Endodermal cell (in vitro differentiated cells): Measurements from ENCODE around the gene BMPER. TPM values are rescaled to one million over a fixed set of nuclear protein-coding genes. Genes with fewer than 3 reads are reported as not detected.

Experiments used
- DNase-seq: peaks from one replicate; pipeline ENCODE4 v3.0.0-alpha.2; 2017
- H3K27ac ChIP-seq: 2 replicates; pipeline ENCODE4 v1.5.1; 2013; ENCODE audit warnings: mild to moderate bottlenecking, low read depth, low read length, moderate library complexity
- H3K27me3 ChIP-seq: 2 replicates; pipeline ENCODE4 v1.6.1; 2013; ENCODE audit warnings: mild to moderate bottlenecking, low read length, moderate library complexity; ENCODE audit not compliant: insufficient read depth, control insufficient read depth, poor library complexity, severe bottlenecking
- H3K36me3 ChIP-seq: 2 replicates; pipeline ENCODE4 v1.7.0; 2013; ENCODE audit warnings: mild to moderate bottlenecking, low read length, moderate library complexity; ENCODE audit not compliant: control insufficient read depth, insufficient read depth
- H3K4me1 ChIP-seq: one replicate; pipeline ENCODE4 v1.7.0; 2013; ENCODE audit warnings: low read length; ENCODE audit not compliant: control insufficient read depth, insufficient read depth
- H3K4me3 ChIP-seq: 2 replicates; pipeline ENCODE4 v1.5.1; 2013; ENCODE audit warnings: mild to moderate bottlenecking, low read length, moderate library complexity
- H3K9ac ChIP-seq: 2 replicates; pipeline ENCODE4 v1.6.1; 2013; ENCODE audit warnings: mild to moderate bottlenecking, low read length, moderate library complexity; ENCODE audit not compliant: poor library complexity, severe bottlenecking; ENCODE audit errors: extremely low read depth
- H3K9me3 ChIP-seq: 2 replicates; pipeline ENCODE4 v1.6.1; 2013; ENCODE audit warnings: mild to moderate bottlenecking, low read length, moderate library complexity; ENCODE audit not compliant: control insufficient read depth
- H3K27ac Mint-ChIP-seq: 2 replicates; pipeline ENCODE4 v1.8.0; 2020; ENCODE audit warnings: mixed read lengths
- H3K27me3 Mint-ChIP-seq: 2 replicates; pipeline ENCODE4 v1.8.0; 2021; ENCODE audit warnings: mild to moderate bottlenecking, mixed read lengths; ENCODE audit not compliant: insufficient read depth
- H3K36me3 Mint-ChIP-seq: 2 replicates; pipeline ENCODE4 v1.8.0; 2020; ENCODE audit warnings: low read depth, mixed read lengths
- H3K4me1 Mint-ChIP-seq: 2 replicates; pipeline ENCODE4 v1.8.0; 2020; ENCODE audit warnings: mixed read lengths
- H3K4me3 Mint-ChIP-seq: 2 replicates; pipeline ENCODE4 v1.8.0; 2020; ENCODE audit warnings: mild to moderate bottlenecking, moderate library complexity, mixed read lengths
- H3K9me3 Mint-ChIP-seq: 2 replicates; pipeline ENCODE4 v1.8.0; 2020; ENCODE audit warnings: mild to moderate bottlenecking, mixed read lengths
- WGBS, 2 experiments: methylation state at CpG; one replicate each; pipeline versions ENCODE4 v1.1.5 to v1.1.7; 2013; ENCODE audit warnings: missing lambda C conversion rate in 2 of 2, mixed read lengths in 1 of 2; ENCODE audit not compliant: insufficient coverage in 1 of 2, insufficient read length in 1 of 2; 5-methylcytosine and 5-hydroxymethylcytosine counted together
- total RNA-seq, 2 donors: library from RNA; stranded (reverse); fragmentation: NEBNext Ultra II Directional in 1 of 2; extraction: Animal tissue kit (Norgen Biotek cat#: 25700) in 1 of 2; gene quantifications; 2 replicates in 1 of 2; 3 replicates in 1 of 2; pipeline ENCODE4 v1.2.1, GENCODE V29; 2021
- TF ChIP-seq, protein P1 (sequence below): fragments of 200-600 bp; sonication (generic); conservative IDR thresholded peaks from 2 replicates; pipeline ENCODE4 v1.5.0; 2021; ENCODE audit warnings: antibody characterized with exemption, mild to moderate bottlenecking

The BMPER gene
- total RNA-seq, 2 donors from 2014 or later: 71.2 to 72.2 TPM

DNA sequence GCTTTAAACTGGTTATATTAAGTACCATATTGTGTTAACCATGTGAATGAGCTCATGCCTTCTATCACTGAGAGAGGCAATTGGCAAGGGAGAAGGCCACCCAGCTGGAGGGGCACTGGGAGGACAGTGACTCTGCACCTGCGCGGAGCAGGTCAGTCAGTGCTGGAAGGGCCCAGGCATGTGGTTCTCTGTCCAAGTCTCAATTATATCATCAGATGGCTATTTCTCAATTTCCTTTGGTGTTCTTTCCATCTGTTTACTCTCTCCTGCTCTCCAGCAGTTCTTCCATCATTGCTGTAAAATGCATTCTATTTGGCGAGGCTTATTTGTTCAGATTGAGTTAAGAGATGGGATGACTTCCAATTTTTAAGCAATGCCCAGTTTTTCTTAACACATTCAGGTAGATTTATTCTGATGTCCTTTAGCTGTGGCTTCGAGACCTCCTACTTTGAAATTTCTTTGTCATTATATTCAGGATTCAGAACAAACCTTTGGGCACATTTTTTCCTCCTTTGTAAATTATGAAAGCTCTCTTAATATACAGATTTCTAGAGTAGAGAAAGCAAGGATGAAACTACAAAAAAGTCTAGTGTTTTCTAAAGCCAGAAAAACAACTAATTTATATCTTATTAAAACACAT lies 159.3 kb downstream of the BMPER start:
- Histone ChIP-seq H3K4me1 (peaks cover 4% of the 10 kb centered on the region), H3K27ac (no peak overlapping the region), H3K9ac (no peak overlapping the region)

DNA sequence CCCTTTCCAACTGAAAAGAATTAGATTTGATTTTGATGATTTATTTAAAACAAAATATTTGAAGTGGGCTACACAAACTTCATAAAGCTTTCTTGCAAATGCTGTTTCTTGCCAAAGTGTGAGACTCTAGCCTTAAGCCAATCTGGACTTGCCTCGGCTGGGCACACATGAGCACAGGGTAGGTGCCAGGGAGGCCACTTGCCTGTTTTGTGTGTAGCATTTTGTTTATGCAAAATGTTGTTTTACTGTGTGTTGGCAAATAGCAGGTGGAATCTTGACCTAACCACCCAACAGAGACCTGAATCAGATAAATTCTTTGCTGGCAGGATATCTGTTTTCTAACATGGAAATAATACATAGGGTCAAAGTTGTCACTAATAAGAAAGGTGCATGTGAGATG lies 161.1 kb downstream of the BMPER start:
- DNase-seq: no peak
- TF ChIP-seq, protein P1, sequence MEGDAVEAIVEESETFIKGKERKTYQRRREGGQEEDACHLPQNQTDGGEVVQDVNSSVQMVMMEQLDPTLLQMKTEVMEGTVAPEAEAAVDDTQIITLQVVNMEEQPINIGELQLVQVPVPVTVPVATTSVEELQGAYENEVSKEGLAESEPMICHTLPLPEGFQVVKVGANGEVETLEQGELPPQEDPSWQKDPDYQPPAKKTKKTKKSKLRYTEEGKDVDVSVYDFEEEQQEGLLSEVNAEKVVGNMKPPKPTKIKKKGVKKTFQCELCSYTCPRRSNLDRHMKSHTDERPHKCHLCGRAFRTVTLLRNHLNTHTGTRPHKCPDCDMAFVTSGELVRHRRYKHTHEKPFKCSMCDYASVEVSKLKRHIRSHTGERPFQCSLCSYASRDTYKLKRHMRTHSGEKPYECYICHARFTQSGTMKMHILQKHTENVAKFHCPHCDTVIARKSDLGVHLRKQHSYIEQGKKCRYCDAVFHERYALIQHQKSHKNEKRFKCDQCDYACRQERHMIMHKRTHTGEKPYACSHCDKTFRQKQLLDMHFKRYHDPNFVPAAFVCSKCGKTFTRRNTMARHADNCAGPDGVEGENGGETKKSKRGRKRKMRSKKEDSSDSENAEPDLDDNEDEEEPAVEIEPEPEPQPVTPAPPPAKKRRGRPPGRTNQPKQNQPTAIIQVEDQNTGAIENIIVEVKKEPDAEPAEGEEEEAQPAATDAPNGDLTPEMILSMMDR: no peak
- Mint-ChIP-seq H3K4me1 (peaks cover 17% of the 10 kb centered on the region), H3K4me3 (no peak overlapping the region), H3K27ac (no peak overlapping the region), H3K27me3 (no peaks in the 10 kb centered on the region), H3K36me3 (peaks cover 53% of the 10 kb centered on the region), H3K9me3 (no peaks in the 10 kb centered on the region)
- H3K9ac ChIP-seq: no peak overlapping the region
- H3K27me3 ChIP-seq: peaks cover 9% of the 10 kb centered on the region
- no peak overlapping the region for H3K27ac ChIP-seq
- H3K4me3 ChIP-seq: no peak overlapping the region
- H3K36me3 ChIP-seq: no peaks in the 10 kb centered on the region
- 90% methylated on average over 1 of the region's 1 CpG; no CpG with 5 or more reads in 1 of the 2 experiments for WGBS, 2 experiments
- H3K4me1 ChIP-seq: no peaks in the 10 kb centered on the region
- no peaks in the 10 kb centered on the region for H3K9me3 ChIP-seq

More for the DNA sequence above, 159.3 kb downstream of the BMPER start:
- peaks cover 27% of the 10 kb centered on the region for H3K4me1 Mint-ChIP-seq
- H3K9me3 ChIP-seq: no peaks in the 10 kb centered on the region
- WGBS, 2 experiments: 93 to 100% methylated on average over 1 to 4 of the region's 4 CpGs
- no peaks in the 10 kb centered on the region for H3K36me3 ChIP-seq
- peaks cover 63% of the 10 kb centered on the region for H3K36me3 Mint-ChIP-seq
- DNase-seq: no peak
- H3K27me3 ChIP-seq: peaks cover 9% of the 10 kb centered on the region
- no peak overlapping the region for H3K4me3 Mint-ChIP-seq
- H3K9me3 Mint-ChIP-seq: no peaks in the 10 kb centered on the region
- H3K27ac Mint-ChIP-seq: no peak overlapping the region
- H3K27me3 Mint-ChIP-seq: no peaks in the 10 kb centered on the region
- TF ChIP-seq, protein P1: no peak
- H3K4me3 ChIP-seq: no peak overlapping the region

DNA sequence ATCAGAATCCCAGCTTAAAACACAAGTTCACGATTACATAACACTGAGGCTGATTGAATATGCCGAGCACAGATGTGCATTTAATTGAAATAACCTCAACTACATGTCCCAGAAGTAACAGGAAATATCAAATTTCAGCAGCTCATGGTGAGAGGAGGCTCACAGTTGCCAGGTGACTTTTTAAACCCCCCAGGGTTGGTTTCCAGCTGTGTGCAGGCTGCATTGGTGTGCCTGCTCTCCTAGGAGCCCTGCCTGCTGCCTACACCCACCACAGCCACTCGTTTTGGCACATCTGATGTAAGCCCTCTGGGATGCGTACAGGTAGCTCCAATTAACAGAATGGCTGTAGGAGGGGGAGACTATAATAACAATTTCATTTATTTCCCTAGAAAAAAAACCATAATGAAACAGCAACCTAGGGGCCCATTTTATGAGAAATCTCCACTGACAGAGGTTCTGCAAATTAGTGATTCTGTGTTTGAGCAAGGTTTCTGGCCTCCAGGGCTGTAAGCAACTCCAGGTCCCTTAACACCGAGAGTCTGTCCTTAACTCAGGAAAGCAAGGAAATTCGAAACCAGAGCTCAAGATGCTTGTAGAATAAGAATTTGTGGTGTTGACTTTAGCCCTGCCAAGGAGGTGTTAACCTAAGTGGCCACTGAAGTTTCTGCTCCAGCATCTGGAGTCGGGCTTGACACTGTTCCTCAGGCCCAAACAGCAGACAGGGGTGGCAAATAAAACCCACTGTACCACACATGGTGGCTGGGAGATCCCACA lies 161.9 kb downstream of the BMPER start:
- H3K9me3 Mint-ChIP-seq: no peaks in the 10 kb centered on the region
- no peaks in the 10 kb centered on the region for H3K36me3 ChIP-seq
- no peaks in the 10 kb centered on the region for H3K27me3 Mint-ChIP-seq
- TF ChIP-seq, protein P1: no peak
- peaks cover 54% of the 10 kb centered on the region for H3K36me3 Mint-ChIP-seq
- WGBS, 2 experiments: 82 to 83% methylated on average over 3 to 7 of the region's 7 CpGs
- H3K27me3 ChIP-seq: peaks cover 9% of the 10 kb centered on the region
- peaks cover 17% of the 10 kb centered on the region for H3K4me1 Mint-ChIP-seq
- no peak overlapping the region for H3K27ac ChIP-seq
- no peak overlapping the region for H3K27ac Mint-ChIP-seq
- H3K9me3 ChIP-seq: peaks cover 4% of the 10 kb centered on the region
- no peak overlapping the region for H3K4me3 ChIP-seq
- no peak overlapping the region for H3K9ac ChIP-seq
- H3K4me1 ChIP-seq: no peaks in the 10 kb centered on the region
- DNase-seq: no peak
- H3K4me3 Mint-ChIP-seq: no peak overlapping the region
